Upper lobe of left lung (tissue), 6 donors: ENCODE data around the gene SRP68. TPM values are rescaled to one million over a fixed set of nuclear protein-coding genes. Genes with fewer than 3 reads are reported as not detected.

Experiments
- ATAC-seq, 2 donors: fragments of 200-7000 bp; cut with Tn5 transposase; one replicate each; pipeline ENCODE4 v1.9.1; 2022; ENCODE audit warnings: mild to moderate bottlenecking in 2 of 2, moderate library complexity in 2 of 2; ENCODE audit not compliant: low FRiP score in 2 of 2
- DNase-seq, 2 donors: peaks; one replicate each; pipeline ENCODE4 v3.0.0-alpha.2; 2019 to 2020
- H3K27ac ChIP-seq, 4 donors: fragments of 200-600 bp; sonication (generic); one replicate each; pipeline ENCODE4 v1.5.1; 2016 to 2019
- H3K27me3 ChIP-seq, 4 donors: fragments of 200-600 bp; sonication (generic); one replicate each; pipeline ENCODE4 v1.5.1; 2017 to 2019
- H3K36me3 ChIP-seq, 4 donors: fragments of 200-600 bp; sonication (generic); one replicate each; pipeline ENCODE4 v1.5.1; 2016 to 2019
- H3K4me1 ChIP-seq, 4 donors: fragments of 200-600 bp; sonication (generic); one replicate each; pipeline ENCODE4 v1.5.1; 2018 to 2019
- H3K4me3 ChIP-seq, 4 donors: fragments of 200-600 bp; sonication (generic); one replicate each; pipeline ENCODE4 v1.5.1; 2017 to 2019; ENCODE audit warnings: mild to moderate bottlenecking in 2 of 4, moderate library complexity in 1 of 4
- H3K9me3 ChIP-seq, 4 donors: fragments of 200-600 bp; sonication (generic); one replicate each; pipeline ENCODE4 v1.5.1; 2018 to 2019
- EP300 ChIP-seq, 4 donors: sonication (generic); formaldehyde crosslinking; IDR thresholded peaks; one replicate each; pipeline ENCODE4 v1.5.1; 2017; ENCODE audit warnings: antibody characterized with exemption in 4 of 4, control low read depth in 2 of 4
- POLR2A ChIP-seq, 4 donors: fragments of 450-650 bp; IDR thresholded peaks; one replicate each; pipeline ENCODE4 v1.5.1; 2016 to 2017; ENCODE audit warnings: antibody characterized with exemption in 4 of 4, mild to moderate bottlenecking in 2 of 4
- POLR2AphosphoS5 ChIP-seq, 2 donors: sonication (generic); formaldehyde crosslinking; IDR thresholded peaks; one replicate each; pipeline ENCODE4 v1.5.1; 2017; ENCODE audit warnings: antibody characterized with exemption in 2 of 2
- WGBS, 2 donors: methylation state at CpG; one replicate each; pipeline ENCODE4 v1.1.5; 2017 to 2018; 5-methylcytosine and 5-hydroxymethylcytosine counted together
- total RNA-seq, 6 donors: library from RNA; depleted of rRNA in 4 of 6; stranded (reverse); fragments of >200 nt in 4 of 6; gene quantifications; one replicate each; pipeline versions ENCODE4 v1.1.0 to v1.2.1, GENCODE V29; 2016 to 2021
- TF ChIP-seq, protein P1 (sequence below), 6 experiments: fragments of 450-650 bp in 4 of 6; fragments of 200-600 bp in 2 of 6; sonication (generic) in 2 of 6; IDR thresholded peaks; one replicate each; pipeline ENCODE4 v1.5.1; 2016 to 2019; ENCODE audit warnings: antibody characterized with exemption in 6 of 6
- donor health status: DM: no; HTN: no; CAD: no; lungs with moderate emphysema.
- donor health status: DM: no; HTN: yes; CAD: no; lungs with severe emphysema.

SRP68 gene
- total RNA-seq, 6 donors from 2014 or later: 41.8 to 68.2 (median 56.1) TPM

- no peaks in the 10 kb centered on the region for H3K4me1 ChIP-seq
- no peaks in the 10 kb centered on the region for H3K9me3 ChIP-seq
- no peak overlapping the region for H3K4me3 ChIP-seq
- H3K27me3 ChIP-seq: no peaks in the 10 kb centered on the region
- TF ChIP-seq POLR2A (IDR thresholded peaks at IDR 0.05) (no peak), POLR2AphosphoS5 (IDR thresholded peaks at IDR 0.05) (no peak), EP300 (IDR thresholded peaks at IDR 0.05) (no peak)
- TF ChIP-seq, protein P1, sequence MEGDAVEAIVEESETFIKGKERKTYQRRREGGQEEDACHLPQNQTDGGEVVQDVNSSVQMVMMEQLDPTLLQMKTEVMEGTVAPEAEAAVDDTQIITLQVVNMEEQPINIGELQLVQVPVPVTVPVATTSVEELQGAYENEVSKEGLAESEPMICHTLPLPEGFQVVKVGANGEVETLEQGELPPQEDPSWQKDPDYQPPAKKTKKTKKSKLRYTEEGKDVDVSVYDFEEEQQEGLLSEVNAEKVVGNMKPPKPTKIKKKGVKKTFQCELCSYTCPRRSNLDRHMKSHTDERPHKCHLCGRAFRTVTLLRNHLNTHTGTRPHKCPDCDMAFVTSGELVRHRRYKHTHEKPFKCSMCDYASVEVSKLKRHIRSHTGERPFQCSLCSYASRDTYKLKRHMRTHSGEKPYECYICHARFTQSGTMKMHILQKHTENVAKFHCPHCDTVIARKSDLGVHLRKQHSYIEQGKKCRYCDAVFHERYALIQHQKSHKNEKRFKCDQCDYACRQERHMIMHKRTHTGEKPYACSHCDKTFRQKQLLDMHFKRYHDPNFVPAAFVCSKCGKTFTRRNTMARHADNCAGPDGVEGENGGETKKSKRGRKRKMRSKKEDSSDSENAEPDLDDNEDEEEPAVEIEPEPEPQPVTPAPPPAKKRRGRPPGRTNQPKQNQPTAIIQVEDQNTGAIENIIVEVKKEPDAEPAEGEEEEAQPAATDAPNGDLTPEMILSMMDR (IDR thresholded peaks at IDR 0.05): no peak
- DNase-seq (no peak), ATAC-seq (no peak)
- 88% methylated on average over 11 of the region's 11 CpGs; no CpG with 5 or more reads in 1 of the 2 donors for WGBS, 2 donors
- H3K27ac ChIP-seq: no peak overlapping the region
- peaks cover 40 to 97% (median 92%) of the 10 kb centered on the region in 4 donors for H3K36me3 ChIP-seq
These were observed 15.2 kb upstream of the SRP68 start for GRCh38 chr17:76087531-76087930.

- Histone ChIP-seq H3K4me1 (no peaks in the 10 kb centered on the region), H3K9me3 (no peaks in the 10 kb centered on the region), H3K36me3 (peaks cover 42 to 94% (median 87%) of the 10 kb centered on the region in 4 donors), H3K4me3 (no peak overlapping the region), H3K27ac (no peak overlapping the region), H3K27me3 (no peaks in the 10 kb centered on the region)
- WGBS, 2 donors: 95 to 97% methylated on average over 9 of the region's 9 CpGs
- DNase-seq: no peak
- ATAC-seq: no peak
- TF ChIP-seq POLR2AphosphoS5 (IDR thresholded peaks at IDR 0.05) (no peak), EP300 (IDR thresholded peaks at IDR 0.05) (no peak), POLR2A (IDR thresholded peaks at IDR 0.05) (no peak)
- TF ChIP-seq, protein P1 (IDR thresholded peaks at IDR 0.05): no peak
These were observed 14.1 kb upstream of the SRP68 start for GRCh38 chr17:76086384-76086783.

DNA sequence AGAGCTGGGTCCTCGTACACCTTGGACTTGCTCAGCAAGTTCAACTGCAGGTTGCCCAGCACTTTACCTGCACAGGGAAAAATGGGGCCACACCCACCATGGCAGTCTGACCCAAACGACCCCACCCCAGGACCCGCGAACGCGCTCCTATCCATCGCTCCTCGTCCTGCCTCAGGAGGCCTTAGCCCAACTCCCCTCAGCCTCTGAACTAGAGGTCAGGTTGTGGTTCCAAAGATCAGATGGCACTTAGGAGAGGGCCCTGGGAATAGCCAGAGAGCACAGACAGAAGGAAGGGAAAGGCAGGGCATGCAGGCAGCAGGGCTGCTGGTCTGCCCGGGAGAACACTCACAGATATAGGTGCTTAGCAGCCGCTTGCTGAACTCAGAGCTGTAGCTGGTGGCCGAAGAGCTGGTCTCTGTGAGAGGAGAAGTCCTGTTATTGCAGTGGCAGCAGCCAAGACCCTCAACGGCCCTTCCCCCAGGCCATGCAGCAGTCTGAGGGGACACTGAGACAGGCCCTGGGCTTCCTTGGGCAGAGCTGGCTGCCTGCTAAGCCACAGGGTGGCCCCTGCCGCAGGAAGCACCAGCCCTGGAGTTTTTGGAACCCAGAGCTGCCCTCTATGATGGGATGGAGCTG lies 13.5 kb upstream of the SRP68 start:
- Histone ChIP-seq H3K36me3 (peaks cover 42 to 89% (median 81%) of the 10 kb centered on the region in 4 donors), H3K9me3 (no peaks in the 10 kb centered on the region), H3K27me3 (no peaks in the 10 kb centered on the region), H3K27ac (no peak overlapping the region), H3K4me1 (no peaks in the 10 kb centered on the region), H3K4me3 (no peak overlapping the region)
- no peak for DNase-seq
- no peak for ATAC-seq
- WGBS, 2 donors: 87 to 93% methylated on average over 7 to 12 of the region's 13 CpGs
- TF ChIP-seq, protein P1 (IDR thresholded peaks at IDR 0.05): no peak
- TF ChIP-seq POLR2A (IDR thresholded peaks at IDR 0.05) (no peak), POLR2AphosphoS5 (IDR thresholded peaks at IDR 0.05) (no peak), EP300 (IDR thresholded peaks at IDR 0.05) (no peak)

DNA sequence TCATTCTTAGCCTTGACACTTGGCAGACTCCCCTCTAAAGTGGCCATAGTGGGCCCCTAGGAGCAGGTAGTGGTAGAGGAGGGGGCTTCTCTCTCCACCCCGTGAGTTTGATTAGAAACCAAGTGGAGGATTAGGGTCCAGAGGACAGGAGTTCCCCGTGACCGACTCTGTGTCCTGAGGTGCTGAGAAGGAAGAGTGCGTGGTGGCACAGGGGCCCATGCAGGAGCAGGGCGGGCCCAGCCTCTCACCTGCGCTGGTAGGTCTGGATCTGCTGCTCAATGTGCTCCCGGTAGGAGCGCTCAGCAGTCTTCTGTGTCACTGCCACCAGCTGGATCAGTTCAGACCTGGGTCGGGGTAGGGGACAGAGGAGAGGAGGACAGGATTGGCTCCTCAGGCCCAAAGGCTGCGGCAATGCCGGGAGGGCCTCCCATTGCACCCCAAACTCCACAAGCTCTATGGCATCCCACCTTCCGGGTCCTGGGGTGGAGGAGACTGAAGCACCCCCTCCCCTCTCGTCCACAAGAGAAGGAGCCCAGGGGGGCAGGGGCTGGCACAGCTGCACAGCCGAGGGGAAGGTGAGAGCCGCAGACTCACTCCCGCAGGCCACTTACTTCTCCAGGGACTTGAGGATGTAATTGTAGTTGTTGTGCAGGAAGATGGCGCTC lies 12.9 kb upstream of the SRP68 start:
- H3K27me3 ChIP-seq: no peaks in the 10 kb centered on the region
- DNase-seq: no peak
- peaks cover 0 to 5% (median 3%) of the 10 kb centered on the region in 4 donors for H3K4me1 ChIP-seq
- no peak for TF ChIP-seq EP300 (IDR thresholded peaks at IDR 0.05)
- TF ChIP-seq POLR2A (IDR thresholded peaks at IDR 0.05): no peak
- TF ChIP-seq POLR2AphosphoS5 (IDR thresholded peaks at IDR 0.05): no peak
- TF ChIP-seq, protein P1 (IDR thresholded peaks at IDR 0.05): no peak
- no peak overlapping the region for H3K4me3 ChIP-seq
- H3K9me3 ChIP-seq: no peaks in the 10 kb centered on the region
- no peak for ATAC-seq
- peaks cover 40 to 82% (median 75%) of the 10 kb centered on the region in 4 donors for H3K36me3 ChIP-seq
- no peak overlapping the region for H3K27ac ChIP-seq
- 78 to 84% methylated on average over 9 to 15 of the region's 17 CpGs for WGBS, 2 donors
